ENCODE measurements around the gene RAB4B. TPM values are rescaled to one million over a fixed set of nuclear protein-coding genes. Genes with fewer than 3 reads are reported as not detected.

Gene RAB4B
- total and polyA plus RNA-seq, 2 of the 13 experiments (the other 11 are each of a cell fraction or from before 2014, with no cell fraction given), result 3.3 to 5.4 TPM

GRCh38 chr19:40740747-40741146, 37.3 kb upstream of the RAB4B start:
- in situ Hi-C loops (cut with HindIII; ENCODE audit: extremely low pct_ligation_motif_present, low pct_unique_long_range_greater_than_20kb), result no loop called here
- WGBS (ENCODE audit: low lambda C conversion rate), result 98% methylated on average over 6 of the region's 6 CpGs
- TF ChIP-seq SRF (IDR thresholded peaks at IDR 0.05; ENCODE audit: low read depth, low read length), result no peak
- no peak for TF ChIP-seq ZNF207 (IDR thresholded peaks at IDR 0.05; ENCODE audit: borderline replicate concordance)
- no peak for TF ChIP-seq ZSCAN21 (CRISPR knock-in tag; IDR thresholded peaks at IDR 0.05; ENCODE audit: borderline replicate concordance)
- TF ChIP-seq FLYWCH1 (CRISPR knock-in tag; IDR thresholded peaks at IDR 0.05), result no peak
- TF ChIP-seq, protein P1, sequence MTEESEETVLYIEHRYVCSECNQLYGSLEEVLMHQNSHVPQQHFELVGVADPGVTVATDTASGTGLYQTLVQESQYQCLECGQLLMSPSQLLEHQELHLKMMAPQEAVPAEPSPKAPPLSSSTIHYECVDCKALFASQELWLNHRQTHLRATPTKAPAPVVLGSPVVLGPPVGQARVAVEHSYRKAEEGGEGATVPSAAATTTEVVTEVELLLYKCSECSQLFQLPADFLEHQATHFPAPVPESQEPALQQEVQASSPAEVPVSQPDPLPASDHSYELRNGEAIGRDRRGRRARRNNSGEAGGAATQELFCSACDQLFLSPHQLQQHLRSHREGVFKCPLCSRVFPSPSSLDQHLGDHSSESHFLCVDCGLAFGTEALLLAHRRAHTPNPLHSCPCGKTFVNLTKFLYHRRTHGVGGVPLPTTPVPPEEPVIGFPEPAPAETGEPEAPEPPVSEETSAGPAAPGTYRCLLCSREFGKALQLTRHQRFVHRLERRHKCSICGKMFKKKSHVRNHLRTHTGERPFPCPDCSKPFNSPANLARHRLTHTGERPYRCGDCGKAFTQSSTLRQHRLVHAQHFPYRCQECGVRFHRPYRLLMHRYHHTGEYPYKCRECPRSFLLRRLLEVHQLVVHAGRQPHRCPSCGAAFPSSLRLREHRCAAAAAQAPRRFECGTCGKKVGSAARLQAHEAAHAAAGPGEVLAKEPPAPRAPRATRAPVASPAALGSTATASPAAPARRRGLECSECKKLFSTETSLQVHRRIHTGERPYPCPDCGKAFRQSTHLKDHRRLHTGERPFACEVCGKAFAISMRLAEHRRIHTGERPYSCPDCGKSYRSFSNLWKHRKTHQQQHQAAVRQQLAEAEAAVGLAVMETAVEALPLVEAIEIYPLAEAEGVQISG (CRISPR knock-in tag; IDR thresholded peaks at IDR 0.05), result no peak
- CTCF ChIA-PET (ENCODE audit: low intra/inter-chr PET ratio, low total read pairs), result no interaction called here
- H3K27ac ChIP-seq (ENCODE audit: extremely low read length, insufficient read depth, low read length), result no peak overlapping the region
- H3K4me1 ChIP-seq (ENCODE audit: insufficient read depth, low read length), result peaks cover 19% of the 10 kb centered on the region
- H3K9me3 ChIP-seq (ENCODE audit: low read length), result no peaks in the 10 kb centered on the region
- no peaks in the 10 kb centered on the region for H3K79me2 ChIP-seq (ENCODE audit: insufficient read depth, low read length)
- BruUV-seq (replicated peaks), result no TSS peak
- no peak overlapping the region for H3K4me3 ChIP-seq (replicated peaks in 1 of 3; ENCODE audit: insufficient read depth in 1 of 3, low read depth in 2 of 3, low read length in 3 of 3)
- no peak overlapping the region for H3K9ac ChIP-seq (ENCODE audit: insufficient read depth, low read depth, low read length)
- intact Hi-C loops (cut with micrococcal nuclease; ENCODE audit: unreplicated experiment), result no loop called here
- no peak for FAIRE-seq
- H3K36me3 ChIP-seq (replicated peaks in 1 of 2; ENCODE audit: control insufficient read depth in 1 of 2, insufficient read depth in 2 of 2, low read length in 2 of 2), result peaks cover 11 to 30% of the 10 kb centered on the region in 2 experiments
- no peaks in the 10 kb centered on the region for H4K20me1 ChIP-seq (ENCODE audit: insufficient read depth, low read length)
- no peak for ATAC-seq
- no peak for DNase-seq (ENCODE audit: low spot score)
- H2AFZ ChIP-seq (ENCODE audit: low read length), result no peak overlapping the region
- POLR2A ChIA-PET, result interaction anchor here (1.1 to 1.4 kb wide), 3 partner anchors 10 to 24 kb away, joined by 3 read pairs; partner anchors contain the start of genes ACTMAP, COQ8B, ITPKC and SNRPA
- no peak overlapping the region for H3K4me2 ChIP-seq (ENCODE audit: low read depth, low read length)
- no peaks in the 10 kb centered on the region for H3K27me3 ChIP-seq (ENCODE audit: control insufficient read depth in 1 of 2, insufficient read depth in 2 of 2, low read length in 2 of 2)
